GM12875 (cell line): ENCODE results near the gene MRPL37.

Source experiments
- H3K4me3 ChIP-seq: one replicate; pipeline ENCODE4 v1.5.1; 2011; ENCODE audit warnings: low read depth, low read length, control low read depth
- CTCF ChIP-seq: IDR thresholded peaks from 2 replicates; pipeline ENCODE4 v1.5.1; 2011; ENCODE audit warnings: low read depth, mild to moderate bottlenecking, control low read depth, inconsistent platforms, low read length, moderate library complexity, borderline replicate concordance; ENCODE audit not compliant: insufficient read depth

The MRPL37 gene

GRCh38 chr1:54172614-54173599 lies 27.1 kb upstream of the MRPL37 start:
- no peak overlapping the region for H3K4me3 ChIP-seq
- no peak for TF ChIP-seq CTCF

DNA sequence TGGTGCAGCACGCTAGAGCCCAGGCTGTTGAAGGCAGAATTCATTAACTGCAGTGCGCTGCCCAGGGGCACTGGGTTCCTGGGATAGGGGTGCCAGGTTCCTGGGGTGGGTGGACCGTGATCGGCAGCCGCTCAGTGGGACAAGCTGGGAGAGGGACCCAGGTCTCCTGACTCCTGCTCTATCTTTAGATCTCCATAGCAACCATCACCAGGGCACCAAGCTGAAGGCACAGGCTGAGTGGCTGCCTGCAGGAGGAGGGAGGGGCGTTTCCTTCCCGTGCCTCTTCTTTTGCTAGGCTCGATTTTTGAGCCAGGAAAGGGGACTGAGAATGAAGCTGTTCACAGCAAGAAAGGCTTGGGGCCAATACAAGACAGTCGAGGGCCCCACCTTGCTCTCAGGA lies 26.3 kb upstream of the MRPL37 start:
- no peak for TF ChIP-seq CTCF
- H3K4me3 ChIP-seq: no peak overlapping the region

GRCh38 chr1:54174106-54174505 lies 25.9 kb upstream of the MRPL37 start:
- TF ChIP-seq CTCF: no peak
- H3K4me3 ChIP-seq: no peak overlapping the region

GRCh38 chr1:54176621-54177327 lies 23.2 kb upstream of the MRPL37 start:
- no peak for TF ChIP-seq CTCF
- no peak overlapping the region for H3K4me3 ChIP-seq

DNA sequence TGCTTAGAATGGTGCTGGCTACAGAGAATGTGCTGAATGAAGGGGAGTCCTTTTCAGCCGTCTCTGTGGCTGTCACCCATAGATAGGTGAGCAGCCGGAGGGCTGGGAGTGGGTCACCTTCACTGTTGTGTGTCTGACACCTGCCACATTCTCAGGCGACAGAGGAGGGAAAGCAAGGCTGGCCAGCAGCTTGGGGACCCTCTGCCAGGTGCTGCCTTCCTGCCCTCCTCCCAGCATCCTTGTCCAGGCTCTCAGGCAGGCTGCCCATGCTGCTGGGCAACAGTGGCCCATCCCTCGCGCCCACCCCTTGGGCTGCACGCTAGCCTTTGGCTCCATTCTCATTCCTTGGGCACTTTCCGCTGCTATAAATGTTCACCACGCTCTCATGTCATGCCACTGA lies 22.2 kb upstream of the MRPL37 start:
- no peak for TF ChIP-seq CTCF
- H3K4me3 ChIP-seq: no peak overlapping the region

GRCh38 chr1:54178296-54179070 lies 21.5 kb upstream of the MRPL37 start:
- H3K4me3 ChIP-seq: no peak overlapping the region
- no peak for TF ChIP-seq CTCF
